HepG2 (cell line): Measurements from ENCODE around the gene ADRM1. TPM values are rescaled to one million over a fixed set of nuclear protein-coding genes. Genes with fewer than 3 reads are reported as not detected.

ENCODE experiments used
- ATAC-seq: fragments of 200-7000 bp; cut with Tn5 transposase; 3 replicates; pipeline ENCODE4 v1.9.1; 2020; ENCODE audit warnings: mild to moderate bottlenecking, moderate library complexity
- BruUV-seq: library from RNA; stranded (reverse); fragments of 400-500 nt; replicated peaks from 2 replicates; lab custom pipeline; 2021; lab: Mats Ljungman, UMichigan
- CTCF ChIA-PET: fragments of 300-600 bp; formaldehyde crosslinking; extraction: SDS; loops from one replicate; lab custom pipeline; 2021; ENCODE audit warnings: low total read pairs, inconsistent platforms, low intra/inter-chr PET ratio; lab: Yijun Ruan, JAX
- POLR2A ChIA-PET: fragments of 350-600 bp; sonication (Branson Sonifier 250); formaldehyde crosslinking; loops from one replicate; lab custom pipeline; 2020; ENCODE audit warnings: antibody characterized with exemption, inconsistent platforms; lab: Yijun Ruan, JAX
- DNase-seq: peaks from one replicate; pipeline ENCODE4 v3.0.0-alpha.2; 2015; ENCODE audit warnings: low spot score
- FAIRE-seq: peaks from 3 replicates; lab custom pipeline; 2011; peaks lifted over from hg19 to GRCh38; lab: Jason Lieb, UNC
- H2AFZ ChIP-seq: one replicate; pipeline ENCODE4 v1.6.1; 2011; ENCODE audit warnings: low read length, inconsistent platforms
- H3K27ac ChIP-seq: fragments of 300-600 bp; 3 replicates; pipeline ENCODE4 v1.8.0; 2011; ENCODE audit warnings: mixed run types, mild to moderate bottlenecking, mixed read lengths, low read length, inconsistent platforms; ENCODE audit not compliant: insufficient read depth; ENCODE audit errors: extremely low read length
- H3K27me3 ChIP-seq, 2 experiments: fragments of 200-600 bp in 1 of 2; 2 replicates in 1 of 2; 3 replicates in 1 of 2; pipeline versions ENCODE4 v1.6.0 to v1.8.0; 2011; ENCODE audit warnings: low read length in 2 of 2, mild to moderate bottlenecking in 2 of 2, moderate library complexity in 2 of 2, inconsistent platforms in 1 of 2; ENCODE audit not compliant: insufficient read depth in 2 of 2, control insufficient read depth in 1 of 2
- H3K36me3 ChIP-seq, 2 experiments: fragments of 200-600 bp in 1 of 2; replicated peaks in 1 of 2; 2 replicates in 1 of 2; 3 replicates in 1 of 2; pipeline versions ENCODE4 v1.5.1 to v1.8.0; 2011; ENCODE audit warnings: low read length in 2 of 2, inconsistent platforms in 1 of 2; ENCODE audit not compliant: insufficient read depth in 2 of 2, control insufficient read depth in 1 of 2
- H3K4me1 ChIP-seq: 2 replicates; pipeline ENCODE4 v1.5.1; 2012; ENCODE audit warnings: low read length, inconsistent platforms; ENCODE audit not compliant: insufficient read depth
- H3K4me2 ChIP-seq: 2 replicates; pipeline ENCODE4 v1.6.0; 2011; ENCODE audit warnings: low read depth, low read length, inconsistent platforms
- H3K4me3 ChIP-seq, 3 experiments: fragments of 200-600 bp in 1 of 3; sonication (generic), shearing (Covaris generic) in 1 of 3; replicated peaks in 1 of 3; 2 replicates each; pipeline ENCODE4 v1.5.1; 2011 to 2016; ENCODE audit warnings: low read length in 3 of 3, inconsistent platforms in 2 of 3, low read depth in 2 of 3, mild to moderate bottlenecking in 2 of 3, control low read depth in 1 of 3, mixed read lengths in 1 of 3; ENCODE audit not compliant: insufficient read depth in 1 of 3
- H3K79me2 ChIP-seq: one replicate; pipeline ENCODE4 v1.6.1; 2011; ENCODE audit warnings: low read length, inconsistent platforms; ENCODE audit not compliant: insufficient read depth
- H3K9ac ChIP-seq: 2 replicates; pipeline ENCODE4 v1.6.0; 2011; ENCODE audit warnings: mild to moderate bottlenecking, low read depth, low read length, inconsistent platforms; ENCODE audit not compliant: insufficient read depth
- H3K9me3 ChIP-seq: 2 replicates; pipeline ENCODE4 v1.5.1; 2012; ENCODE audit warnings: mild to moderate bottlenecking, low read length
- H4K20me1 ChIP-seq: 2 replicates; pipeline ENCODE4 v1.6.0; 2011; ENCODE audit warnings: inconsistent platforms, mild to moderate bottlenecking, low read length, moderate library complexity; ENCODE audit not compliant: insufficient read depth
- AGO2 ChIP-seq: fragments of 200-400 bp; formaldehyde crosslinking; optimal IDR thresholded peaks from 2 replicates; pipeline ENCODE3; 2017; ENCODE audit warnings: mild to moderate bottlenecking, low read depth, low read length, moderate library complexity
- FOXP1 ChIP-seq, 2 experiments: fragments of 450-650 bp in 1 of 2; IDR thresholded peaks; 2 replicates each; pipeline ENCODE4 v1.6.1; 2017 to 2018; ENCODE audit warnings: antibody characterized with exemption in 1 of 2
- MXD4 ChIP-seq: IDR thresholded peaks from 2 replicates; pipeline ENCODE4 v1.6.1; 2016; ENCODE audit warnings: mild to moderate bottlenecking, missing biosample characterization, missing genetic modification reagents
- RBFOX2 ChIP-seq: fragments of 200-400 bp; formaldehyde crosslinking; IDR thresholded peaks from 2 replicates; pipeline ENCODE4 v1.6.1; 2017; ENCODE audit warnings: low read depth, mild to moderate bottlenecking, low read length
- TBX2 ChIP-seq: sonication (generic); formaldehyde crosslinking; IDR thresholded peaks from 2 replicates; pipeline ENCODE4 v1.5.0; 2020; ENCODE audit warnings: missing genetic modification reagents, mild to moderate bottlenecking, borderline replicate concordance
- WGBS: methylation state at CpG from one replicate; pipeline ENCODE4 v1.1.6; 2017; ENCODE audit warnings: low lambda C conversion rate; 5-methylcytosine and 5-hydroxymethylcytosine counted together
- in situ Hi-C: cut with HindIII; loops from 2 replicates; pipeline ENCODE4 v1.10.0; 2017; ENCODE audit warnings: low pct_unique_long_range_greater_than_20kb; ENCODE audit not compliant: extremely low pct_ligation_motif_present
- intact Hi-C: fragments of 100-400 bp; cut with micrococcal nuclease; formaldehyde crosslinking; loops from one replicate; pipeline ENCODE4 v1.10.0; 2022; ENCODE audit not compliant: unreplicated experiment
- polyA plus RNA-seq, 8 experiments: library from polyadenylated mRNA; depleted of rRNA in 3 of 8; stranded (reverse) in 7 of 8; unstranded in 1 of 8; fragments of >200 nt; fragmentation: Illumina TruSeq in 4 of 8; extraction: Trizol in 4 of 8; gene quantifications; 2 replicates each; pipeline versions ENCODE4 v1.2.1 to v1.2.3, GENCODE V29; 2011 to 2016; ENCODE audit warnings: low read depth in 4 of 8, missing spikeins in 1 of 8, mixed read lengths in 1 of 8; ENCODE audit not compliant: insufficient read depth in 1 of 8
- total RNA-seq, 5 experiments: library from RNA; depleted of rRNA; stranded (reverse); fragments of >200 nt; fragmentation: Illumina TruSeq; extraction: Trizol; gene quantifications; 2 replicates each; pipeline ENCODE4 v1.2.3, GENCODE V29; 2016; ENCODE audit warnings: low read depth in 1 of 5

Gene ADRM1
- total and polyA plus RNA-seq, 2 of the 13 experiments (the other 11 are each of a cell fraction or from before 2014, with no cell fraction given): 92.9 to 154 TPM

- H3K9me3 ChIP-seq: no peaks in the 10 kb centered on the region
- H3K27me3 ChIP-seq: no peaks in the 10 kb centered on the region
- BruUV-seq: no TSS peak
- 98% methylated on average over 14 of the region's 16 CpGs for WGBS
- DNase-seq: no peak
- no peak overlapping the region for H3K4me3 ChIP-seq
- H3K9ac ChIP-seq: no peak overlapping the region
- no peak overlapping the region for H3K4me2 ChIP-seq
- in situ Hi-C loops (no loop called here), intact Hi-C loops (no loop called here)
- ChIA-PET CTCF (no interaction called here), POLR2A (no interaction called here)
- H3K27ac ChIP-seq: no peak overlapping the region
- no peaks in the 10 kb centered on the region for H3K79me2 ChIP-seq
- FAIRE-seq: no peak
- no peak overlapping the region for H2AFZ ChIP-seq
- ATAC-seq: no peak
- peaks cover 67 to 95% of the 10 kb centered on the region in 2 experiments for H3K36me3 ChIP-seq
- TF ChIP-seq TBX2 (CRISPR knock-in tag) (0 out of 2 replicates have a peak, but pooled peaks have one; percentile 15), AGO2 (peak; percentile 46), RBFOX2 (0 out of 2 replicates have a peak, but pooled peaks have one; percentile 2), MXD4 (CRISPR knock-in tag) (no peak)
- 0 out of 2 replicates have a peak, but pooled peaks cover 6% of the 10 kb centered on the region for H3K4me1 ChIP-seq
- H4K20me1 ChIP-seq: no peaks in the 10 kb centered on the region; the same call in 1 of the 2 replicates
Measured at GRCh38 chr20:62312662-62312977, 9.8 kb downstream of the ADRM1 start.

- H3K27ac ChIP-seq: no peak overlapping the region
- TF ChIP-seq FOXP1 (IDR thresholded peaks at IDR 0.05) (no peak), FOXP1 (CRISPR knock-in tag; IDR thresholded peaks at IDR 0.05) (no peak)
- in situ Hi-C loops: no loop called here
- no peaks in the 10 kb centered on the region for H3K27me3 ChIP-seq
- WGBS: 96% methylated on average over 26 of the region's 26 CpGs
- peaks cover 63 to 91% of the 10 kb centered on the region in 2 experiments for H3K36me3 ChIP-seq
- FAIRE-seq (no peak), ATAC-seq (no peak), DNase-seq (no peak)
- H3K79me2 ChIP-seq: no peaks in the 10 kb centered on the region
- 0 out of 2 replicates have a peak, but pooled peaks cover 6% of the 10 kb centered on the region for H3K4me1 ChIP-seq
- no peak overlapping the region for H3K4me2 ChIP-seq
- H2AFZ ChIP-seq: no peak overlapping the region
- CTCF ChIA-PET: no interaction called here
- H3K9ac ChIP-seq: no peak overlapping the region
- intact Hi-C loops: no loop called here
- no peak overlapping the region for H3K4me3 ChIP-seq
- POLR2A ChIA-PET: no interaction called here
- H4K20me1 ChIP-seq: no peaks in the 10 kb centered on the region; the same call in 1 of the 2 replicates
- no TSS peak for BruUV-seq
- no peaks in the 10 kb centered on the region for H3K9me3 ChIP-seq
Measured at GRCh38 chr20:62313021-62313420, 10.2 kb downstream of the ADRM1 start.
